ENCODE data around the gene SLC22A23.

GRCh38 chr6:3380344-3381232, 76.3 kb downstream of the SLC22A23 start:
- no peak for TF ChIP-seq CTCF (IDR thresholded peaks at IDR 0.05)
- TF ChIP-seq ZFX (IDR thresholded peaks at IDR 0.05; ENCODE audit: borderline replicate concordance), result no peak

Measured in 22Rv1 (cell line).